Right lobe of liver (tissue), 4 donors: ENCODE measurements around the gene CMC4.

Source experiments
- POLR2A ChIP-seq: fragments of 450-650 bp; IDR thresholded peaks from one replicate; pipeline ENCODE4 v1.6.1; 2017; ENCODE audit warnings: antibody characterized with exemption, mild to moderate bottlenecking
- TF ChIP-seq, protein P1 (sequence below), 4 donors: fragments of 200-600 bp in 3 of 4; fragments of 450-650 bp in 1 of 4; IDR thresholded peaks; one replicate each; pipeline versions ENCODE4 v1.5.1 to v1.8.0; 2016 to 2022; ENCODE audit warnings: antibody characterized with exemption in 4 of 4, mild to moderate bottlenecking in 2 of 4
- donor health status: DM: no; HTN: no; CAD: no.
- donor health status: DM: no; HTN: no; CAD: no.
- donor health status: DM: no; HTN: yes; CAD: no.

DNA sequence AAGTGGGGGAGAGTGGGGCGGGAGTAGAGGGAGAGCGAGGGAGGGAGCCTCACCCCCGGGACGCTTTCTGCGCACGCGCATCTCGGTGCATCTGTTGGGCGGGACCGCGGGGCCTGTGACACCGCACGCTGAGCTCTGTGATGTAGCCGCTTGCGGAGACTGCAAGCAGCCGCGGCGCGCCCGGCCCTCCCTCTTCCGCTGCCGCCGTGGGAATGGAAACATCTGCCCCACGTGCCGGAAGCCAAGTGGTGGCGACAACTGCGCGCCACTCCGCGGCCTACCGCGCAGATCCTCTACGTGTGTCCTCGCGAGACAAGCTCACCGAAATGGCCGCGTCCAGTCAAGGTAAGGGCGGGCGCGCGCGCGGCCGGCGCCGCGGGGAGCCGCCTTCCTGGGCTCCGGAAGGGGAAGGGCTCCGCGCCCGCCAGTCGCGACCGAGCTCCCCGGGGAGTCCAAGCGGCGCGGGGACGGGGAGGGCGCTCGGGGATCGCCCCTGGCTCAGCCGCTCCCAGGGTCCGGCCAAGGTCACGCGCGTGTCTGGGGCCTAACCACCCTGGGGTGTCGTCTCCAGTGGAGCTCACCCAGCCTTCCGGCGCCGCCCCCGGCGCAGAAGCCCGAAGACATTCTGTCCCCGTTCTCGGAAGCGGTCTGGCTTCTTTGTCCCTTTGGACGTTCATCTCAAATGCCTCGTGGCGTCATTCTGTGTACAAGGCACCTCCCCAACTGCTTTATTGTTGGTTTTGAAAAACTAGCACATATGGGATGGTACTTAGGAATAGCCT lies 44.0 kb downstream of the CMC4 start, which contains the start of gene FUNDC2:
- TF ChIP-seq, protein P1, sequence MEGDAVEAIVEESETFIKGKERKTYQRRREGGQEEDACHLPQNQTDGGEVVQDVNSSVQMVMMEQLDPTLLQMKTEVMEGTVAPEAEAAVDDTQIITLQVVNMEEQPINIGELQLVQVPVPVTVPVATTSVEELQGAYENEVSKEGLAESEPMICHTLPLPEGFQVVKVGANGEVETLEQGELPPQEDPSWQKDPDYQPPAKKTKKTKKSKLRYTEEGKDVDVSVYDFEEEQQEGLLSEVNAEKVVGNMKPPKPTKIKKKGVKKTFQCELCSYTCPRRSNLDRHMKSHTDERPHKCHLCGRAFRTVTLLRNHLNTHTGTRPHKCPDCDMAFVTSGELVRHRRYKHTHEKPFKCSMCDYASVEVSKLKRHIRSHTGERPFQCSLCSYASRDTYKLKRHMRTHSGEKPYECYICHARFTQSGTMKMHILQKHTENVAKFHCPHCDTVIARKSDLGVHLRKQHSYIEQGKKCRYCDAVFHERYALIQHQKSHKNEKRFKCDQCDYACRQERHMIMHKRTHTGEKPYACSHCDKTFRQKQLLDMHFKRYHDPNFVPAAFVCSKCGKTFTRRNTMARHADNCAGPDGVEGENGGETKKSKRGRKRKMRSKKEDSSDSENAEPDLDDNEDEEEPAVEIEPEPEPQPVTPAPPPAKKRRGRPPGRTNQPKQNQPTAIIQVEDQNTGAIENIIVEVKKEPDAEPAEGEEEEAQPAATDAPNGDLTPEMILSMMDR (IDR thresholded peaks at IDR 0.05) = no peak
- peak; percentile 82 for TF ChIP-seq POLR2A
